Fibroblast of villous mesenchyme (primary cell): Measurements from ENCODE around the gene WDFY4. TPM values are rescaled to one million over a fixed set of nuclear protein-coding genes. Genes with fewer than 3 reads are reported as not detected.

ENCODE experiments used
- DNase-seq: peaks from one replicate; pipeline ENCODE4 v3.0.0-alpha.2; 2010; ENCODE audit warnings: low read depth
- H3K4me3 ChIP-seq: 2 replicates; pipeline ENCODE4 v1.5.1; 2011; ENCODE audit warnings: low read depth, mild to moderate bottlenecking, low read length
- total RNA-seq: library from RNA; depleted of rRNA; stranded (reverse); fragments of >200 nt; gene quantifications from 2 replicates; pipeline ENCODE4 v1.2.3, GENCODE V29; 2012
- TF ChIP-seq, protein P1 (sequence below): IDR thresholded peaks from 2 replicates; pipeline ENCODE4 v1.5.1; 2012; ENCODE audit warnings: low read depth, mild to moderate bottlenecking, low read length; ENCODE audit not compliant: insufficient read depth

Gene WDFY4
- total RNA-seq, 1 donor, result not detected

DNA sequence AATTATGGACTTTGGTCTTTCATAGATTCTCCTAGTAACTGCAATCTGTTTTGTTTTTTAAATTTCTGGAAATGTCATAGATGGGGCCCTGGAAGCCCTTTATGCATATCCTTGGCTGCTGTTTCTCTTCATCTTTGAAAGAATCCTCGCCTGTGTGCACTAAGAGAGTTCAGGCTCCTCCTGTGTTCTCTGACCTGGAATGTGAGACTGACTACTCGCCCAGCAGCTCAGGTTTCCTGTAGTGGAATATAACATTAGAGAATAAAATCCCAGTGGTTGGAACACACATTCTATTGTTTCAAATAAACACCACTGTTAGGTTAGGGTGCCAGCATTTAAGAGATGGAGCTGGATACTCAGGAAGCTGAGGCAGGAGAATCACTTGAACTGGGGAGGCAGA, 56.3 kb downstream of the WDFY4 start:
- TF ChIP-seq, protein P1, sequence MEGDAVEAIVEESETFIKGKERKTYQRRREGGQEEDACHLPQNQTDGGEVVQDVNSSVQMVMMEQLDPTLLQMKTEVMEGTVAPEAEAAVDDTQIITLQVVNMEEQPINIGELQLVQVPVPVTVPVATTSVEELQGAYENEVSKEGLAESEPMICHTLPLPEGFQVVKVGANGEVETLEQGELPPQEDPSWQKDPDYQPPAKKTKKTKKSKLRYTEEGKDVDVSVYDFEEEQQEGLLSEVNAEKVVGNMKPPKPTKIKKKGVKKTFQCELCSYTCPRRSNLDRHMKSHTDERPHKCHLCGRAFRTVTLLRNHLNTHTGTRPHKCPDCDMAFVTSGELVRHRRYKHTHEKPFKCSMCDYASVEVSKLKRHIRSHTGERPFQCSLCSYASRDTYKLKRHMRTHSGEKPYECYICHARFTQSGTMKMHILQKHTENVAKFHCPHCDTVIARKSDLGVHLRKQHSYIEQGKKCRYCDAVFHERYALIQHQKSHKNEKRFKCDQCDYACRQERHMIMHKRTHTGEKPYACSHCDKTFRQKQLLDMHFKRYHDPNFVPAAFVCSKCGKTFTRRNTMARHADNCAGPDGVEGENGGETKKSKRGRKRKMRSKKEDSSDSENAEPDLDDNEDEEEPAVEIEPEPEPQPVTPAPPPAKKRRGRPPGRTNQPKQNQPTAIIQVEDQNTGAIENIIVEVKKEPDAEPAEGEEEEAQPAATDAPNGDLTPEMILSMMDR, result no peak

DNA sequence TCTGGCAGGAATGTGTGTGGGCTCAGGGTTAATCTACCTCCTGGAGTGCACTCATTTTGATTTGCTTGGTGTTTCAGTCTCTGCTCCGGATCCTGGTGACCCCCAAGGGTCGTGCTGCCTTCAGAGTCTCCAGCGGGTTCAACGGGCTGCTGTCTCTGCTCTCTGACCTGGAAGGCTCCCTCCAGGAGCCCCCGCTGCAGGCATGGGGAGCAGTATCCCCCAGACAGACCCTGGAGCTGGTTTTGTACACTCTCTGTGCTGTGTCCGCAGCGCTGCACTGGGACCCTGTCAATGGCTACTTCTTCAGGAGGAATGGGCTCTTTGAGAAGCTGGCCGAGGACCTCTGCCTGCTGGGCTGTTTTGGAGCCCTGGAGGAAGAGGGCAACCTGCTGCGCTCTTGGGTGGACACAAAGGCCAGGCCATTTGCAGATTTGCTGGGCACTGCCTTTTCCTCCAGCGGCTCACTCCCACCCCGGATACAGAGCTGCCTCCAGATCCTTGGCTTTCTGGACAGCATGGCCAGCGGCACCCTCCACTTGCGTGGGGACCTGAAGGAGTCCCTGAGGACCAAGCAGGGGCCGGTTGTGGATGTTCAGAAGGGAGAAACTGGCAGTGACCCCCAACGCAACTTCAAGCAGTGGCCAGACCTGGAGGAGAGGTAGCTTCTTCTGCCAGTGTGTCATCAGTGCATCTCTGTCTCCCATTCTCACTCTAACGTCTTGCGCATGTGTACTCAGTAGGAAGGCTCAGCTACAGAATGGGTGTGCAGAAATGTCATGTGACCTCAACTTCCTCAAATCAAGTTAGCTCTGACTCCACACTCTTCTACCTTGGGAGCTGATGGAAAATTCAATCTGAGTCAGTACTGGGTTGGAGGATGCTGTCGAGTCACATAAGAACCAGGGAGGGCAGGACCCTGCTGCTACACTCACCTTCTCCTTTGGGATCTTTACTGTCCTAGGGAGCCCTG, 58.5 kb downstream of the WDFY4 start:
- TF ChIP-seq, protein P1, result no peak
- no peak for DNase-seq
- H3K4me3 ChIP-seq, result no peak overlapping the region

More for the DNA sequence above, 56.3 kb downstream of the WDFY4 start:
- H3K4me3 ChIP-seq, result no peak overlapping the region
- no peak for DNase-seq

DNA sequence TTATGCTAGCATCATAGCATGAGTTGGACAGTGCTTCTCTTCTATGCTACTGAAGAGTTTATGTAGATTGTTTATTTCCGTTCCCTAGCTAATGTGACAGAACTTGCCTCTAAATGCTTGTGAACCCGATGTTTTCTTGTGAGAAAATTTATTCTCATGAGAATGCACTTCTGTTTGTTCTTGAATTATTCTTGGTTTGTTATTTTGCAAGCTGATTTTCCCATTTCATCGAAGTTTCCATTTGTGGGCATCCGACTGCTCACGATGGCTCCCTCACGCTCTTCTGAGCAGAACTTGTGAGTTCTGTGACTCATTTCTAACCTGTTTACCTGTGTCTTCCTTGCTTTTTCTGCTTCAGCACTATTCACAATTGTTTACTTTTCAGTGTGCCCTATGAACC, 59.9 kb downstream of the WDFY4 start:
- H3K4me3 ChIP-seq, result no peak overlapping the region
- no peak for DNase-seq
- TF ChIP-seq, protein P1, result no peak

DNA sequence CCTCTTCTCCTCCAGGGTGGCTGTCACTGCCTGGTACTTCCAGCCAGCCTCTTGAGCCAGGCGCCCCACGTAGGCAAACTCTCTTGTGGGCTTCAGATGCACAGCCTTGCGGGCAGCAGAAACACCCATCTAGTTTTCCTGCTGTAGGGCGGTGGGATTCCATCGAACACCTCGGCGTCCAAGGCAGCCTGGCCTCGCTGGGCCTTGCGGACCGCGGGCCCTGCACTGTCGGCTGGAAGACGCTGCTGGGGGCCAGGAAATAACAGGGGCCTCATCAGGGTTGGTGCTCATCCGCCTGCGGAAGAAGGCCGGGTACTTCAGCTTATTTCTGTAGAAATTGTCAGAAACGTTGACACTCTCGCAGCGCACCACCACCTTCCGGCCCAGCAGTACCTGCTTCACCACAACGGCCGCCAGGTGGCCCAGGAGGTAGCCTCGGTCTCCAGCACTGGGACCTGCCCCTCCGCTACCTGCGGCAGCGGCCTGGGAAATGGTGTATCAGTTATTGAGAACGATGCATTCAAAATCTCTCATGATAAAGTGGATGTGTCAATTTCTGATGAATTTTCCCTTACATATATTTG, 61.1 kb downstream of the WDFY4 start:
- TF ChIP-seq, protein P1, result no peak

DNA sequence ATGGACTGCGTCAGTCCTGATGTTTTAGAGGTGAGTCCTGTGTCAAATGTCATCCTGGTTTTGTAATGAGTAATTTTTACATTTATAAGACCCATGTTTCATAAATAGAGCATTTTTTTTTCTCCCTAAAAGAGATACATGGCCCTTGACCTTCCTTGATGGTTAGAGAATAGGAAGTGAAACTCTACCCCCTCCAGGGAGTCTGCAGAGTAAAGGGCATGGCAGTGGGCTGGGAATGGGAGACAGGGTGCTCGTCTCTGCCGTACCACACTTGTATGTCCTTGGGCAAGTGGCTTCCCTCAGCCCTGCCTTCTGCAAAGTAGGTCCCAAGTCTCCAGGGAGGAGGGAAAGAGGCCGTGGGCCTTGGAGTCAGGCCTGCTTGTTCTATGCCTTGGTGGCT, 63.9 kb downstream of the WDFY4 start:
- DNase-seq, result no peak
- H3K4me3 ChIP-seq, result no peak overlapping the region
- TF ChIP-seq, protein P1, result no peak

More for the DNA sequence above, 61.1 kb downstream of the WDFY4 start:
- H3K4me3 ChIP-seq, result no peak overlapping the region
- DNase-seq, result no peak

DNA sequence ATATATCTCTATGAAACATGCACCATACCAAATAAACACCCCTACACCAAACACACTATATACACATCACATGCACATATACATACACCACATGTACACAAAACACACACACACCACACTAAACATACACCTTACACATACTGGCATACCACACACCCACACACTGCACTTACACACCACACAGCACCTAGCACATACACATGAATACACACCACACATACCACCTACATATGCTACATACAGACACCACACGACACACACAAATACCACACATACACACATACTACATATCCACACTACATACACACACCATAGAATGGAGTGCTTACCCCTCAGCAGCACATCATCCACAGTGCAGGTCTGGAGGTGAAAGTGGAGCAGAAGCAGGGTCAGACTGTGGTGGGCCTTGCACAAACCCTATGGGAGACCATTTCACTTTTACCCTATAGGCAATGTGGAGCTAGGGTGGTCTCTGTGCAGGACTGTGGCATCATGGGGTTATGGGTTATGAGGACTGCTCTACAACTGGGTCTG, 64.6 kb downstream of the WDFY4 start:
- DNase-seq, result no peak
- H3K4me3 ChIP-seq, result no peak overlapping the region
- TF ChIP-seq, protein P1, result no peak
